GM12878 (cell line): ENCODE data around the gene CSPG5. TPM values are rescaled to one million over a fixed set of nuclear protein-coding genes. Genes with fewer than 3 reads are reported as not detected.

Source experiments
- ATAC-seq: fragments of 200-7000 bp; cut with Tn5 transposase; 3 replicates; pipeline ENCODE4 v1.9.1; 2020; ENCODE audit warnings: mild to moderate bottlenecking, moderate library complexity
- BruUV-seq: library from RNA; stranded (reverse); fragments of 400-500 nt; replicated peaks from 2 replicates; lab custom pipeline; 2021; lab: Mats Ljungman, UMichigan
- CTCF ChIA-PET: fragments of 300-600 bp; sonication (Branson Sonifier 250); formaldehyde crosslinking; extraction: SDS; loops from one replicate; lab custom pipeline; 2021; ENCODE audit warnings: inconsistent platforms; lab: Yijun Ruan, JAX
- POLR2A ChIA-PET: fragments of 350-600 bp; formaldehyde crosslinking; extraction: SDS; loops from one replicate; lab custom pipeline; 2021; ENCODE audit warnings: inconsistent platforms; lab: Charles Lee
- RAD21 ChIA-PET: fragments of 300-600 bp; sonication (Branson Sonifier 250); formaldehyde crosslinking; loops from one replicate; lab custom pipeline; 2023; ENCODE audit warnings: antibody characterized with exemption; ENCODE audit not compliant: unreplicated experiment; lab: Charles Lee
- SMC1A ChIA-PET: fragments of 300-600 bp; sonication (Branson Sonifier 250); formaldehyde crosslinking; loops from one replicate; lab custom pipeline; 2023; ENCODE audit not compliant: unreplicated experiment, uncharacterized antibody; lab: Charles Lee
- DNase-seq: peaks from one replicate; pipeline ENCODE4 v3.0.0-alpha.2; 2011; ENCODE audit warnings: low read depth, low spot score
- FAIRE-seq: peaks from 3 replicates; lab custom pipeline; 2011; peaks lifted over from hg19 to GRCh38; lab: Jason Lieb, UNC
- H2AFZ ChIP-seq: 2 replicates; pipeline ENCODE4 v1.6.0; 2011; ENCODE audit warnings: low read depth, low read length, control low read depth; ENCODE audit not compliant: control insufficient read depth
- H3K27ac ChIP-seq: 2 replicates; pipeline ENCODE4 v1.5.1; 2011; ENCODE audit warnings: control low read depth; ENCODE audit not compliant: control insufficient read depth, insufficient read depth
- H3K27me3 ChIP-seq, 2 experiments: replicated peaks in 1 of 2; 2 replicates each; pipeline versions ENCODE4 v1.6.0 to v1.6.1; 2011; ENCODE audit warnings: low read length in 1 of 2; ENCODE audit not compliant: control insufficient read depth in 2 of 2, insufficient read depth in 2 of 2
- H3K36me3 ChIP-seq, 2 experiments: 2 replicates each; pipeline ENCODE4 v1.5.1; 2011; ENCODE audit warnings: low read length in 1 of 2; ENCODE audit not compliant: control insufficient read depth in 2 of 2, insufficient read depth in 2 of 2
- H3K4me1 ChIP-seq: 2 replicates; pipeline ENCODE4 v1.6.1; 2011; ENCODE audit warnings: mild to moderate bottlenecking, low read length, moderate library complexity, mixed read lengths; ENCODE audit not compliant: control insufficient read depth, insufficient read depth
- H3K4me2 ChIP-seq: 2 replicates; pipeline ENCODE4 v1.6.0; 2011; ENCODE audit warnings: control low read depth; ENCODE audit not compliant: control insufficient read depth, insufficient read depth
- H3K4me3 ChIP-seq: fragments of 200-600 bp; sonication (generic); 2 replicates; pipeline ENCODE4 v1.5.1; 2016
- H3K79me2 ChIP-seq: 2 replicates; pipeline ENCODE4 v1.6.0; 2011; ENCODE audit warnings: low read length; ENCODE audit not compliant: control insufficient read depth, insufficient read depth
- H3K9ac ChIP-seq: 2 replicates; pipeline ENCODE4 v1.8.0; 2011; ENCODE audit warnings: low read length, control low read depth, mixed read lengths; ENCODE audit not compliant: control insufficient read depth, insufficient read depth
- H3K9me3 ChIP-seq: replicated peaks from 3 replicates; pipeline ENCODE4 v1.5.1; 2011; ENCODE audit warnings: mild to moderate bottlenecking, low read length; ENCODE audit not compliant: control insufficient read depth, insufficient read depth
- H4K20me1 ChIP-seq: 2 replicates; pipeline ENCODE4 v1.6.0; 2011; ENCODE audit not compliant: control insufficient read depth, insufficient read depth
- BCLAF1 ChIP-seq: fragments of 450-650 bp; IDR thresholded peaks from 2 replicates; pipeline ENCODE4 v1.6.1; 2017; ENCODE audit warnings: antibody characterized with exemption, mild to moderate bottlenecking, moderate library complexity
- IKZF1 ChIP-seq: fragments of 450-650 bp; conservative IDR thresholded peaks from 2 replicates; pipeline ENCODE4 v1.6.1; 2017; ENCODE audit warnings: antibody characterized with exemption, mild to moderate bottlenecking
- JUNB ChIP-seq: IDR thresholded peaks from 2 replicates; pipeline ENCODE4 v1.6.1; 2016; ENCODE audit warnings: antibody characterized with exemption, mild to moderate bottlenecking
- SPI1 ChIP-seq: IDR thresholded peaks from 2 replicates; pipeline ENCODE4 v1.6.1; 2011; ENCODE audit warnings: low read depth, mild to moderate bottlenecking, low read length, moderate library complexity, borderline replicate concordance; ENCODE audit not compliant: insufficient read depth
- SUPT20H ChIP-seq: IDR thresholded peaks from 2 replicates; pipeline ENCODE4 v1.6.1; 2011; ENCODE audit warnings: low read depth, mild to moderate bottlenecking, low read length, moderate library complexity, borderline replicate concordance; ENCODE audit not compliant: control insufficient read depth
- WRNIP1 ChIP-seq: IDR thresholded peaks from 2 replicates; pipeline ENCODE4 v1.6.1; 2011; ENCODE audit warnings: low read depth, low read length, improper control_type of control experiment, borderline replicate concordance
- WGBS: methylation state at CpG from one replicate; pipeline ENCODE4 v1.1.6; 2016; ENCODE audit warnings: low lambda C conversion rate; ENCODE audit not compliant: insufficient replicate concordance, insufficient coverage; ENCODE audit errors: missing lambda C conversion rate; 5-methylcytosine and 5-hydroxymethylcytosine counted together
- in situ Hi-C: fragments of 300-500 bp; cut with MboI; formaldehyde crosslinking; loops from 9 replicates; pipeline ENCODE4 v1.14.3; 2018; ENCODE audit warnings: mixed read lengths
- intact Hi-C: fragments of 100-400 bp; cut with micrococcal nuclease; formaldehyde crosslinking; loops from one replicate; pipeline ENCODE4 v1.14.2; 2022; ENCODE audit not compliant: unreplicated experiment
- polyA plus RNA-seq, 11 experiments: library from polyadenylated mRNA; depleted of rRNA in 4 of 11; unstranded in 6 of 11; stranded (reverse) in 5 of 11; fragments of >200 nt; fragmentation: Nextera tagmentation in 4 of 11; fragmentation: Illumina TruSeq in 1 of 11; extraction: Ambion mirVana in 4 of 11; extraction: Trizol in 1 of 11; gene quantifications; 1 replicate in 1 of 11; 2 replicates in 10 of 11; pipeline versions ENCODE4 v1.2.1 to v1.2.3, GENCODE V29; 2011 to 2016; ENCODE audit warnings: inconsistent platforms in 2 of 11, missing spikeins in 2 of 11, low read depth in 1 of 11
- total RNA-seq, 4 experiments: library from RNA; depleted of rRNA in 3 of 4; stranded (reverse); fragments of >200 nt in 3 of 4; fragmentation: Illumina TruSeq in 1 of 4; extraction: Trizol in 1 of 4; gene quantifications; 2 replicates each; pipeline versions ENCODE4 v1.2.1 to v1.2.3, GENCODE V29; 2013 to 2021

The CSPG5 gene
- total and polyA plus RNA-seq, 10 of the 15 experiments (the other 5 are each of a cell fraction or from before 2014, with no cell fraction given): 0.08 to 0.17 TPM; not detected in 8

GRCh38 chr3:47566667-47567066, 12.0 kb downstream of the CSPG5 start (continued):
- TF ChIP-seq BCLAF1 (no peak), SUPT20H (no peak), WRNIP1 (no peak), IKZF1 (no peak)

- H3K9me3 ChIP-seq: no peaks in the 10 kb centered on the region
- no peak overlapping the region for H2AFZ ChIP-seq
- no peaks in the 10 kb centered on the region for H3K36me3 ChIP-seq
- no peak for ATAC-seq
- WGBS: 65% methylated on average over 19 of the region's 19 CpGs
- no peaks in the 10 kb centered on the region for H4K20me1 ChIP-seq
- no peak for FAIRE-seq
- SMC1A ChIA-PET: interaction anchor here (1.0 kb wide), 1 partner anchor 44 kb away, joined by 3 read pairs; no protein-coding TSS in a partner anchor
- no peak for DNase-seq
- H3K79me2 ChIP-seq: no peaks in the 10 kb centered on the region
- TF ChIP-seq JUNB (no peak), SPI1 (no peak)
- in situ Hi-C loops (no loop called here), intact Hi-C loops (no loop called here)
- CTCF ChIA-PET: no interaction called here
- no TSS peak for BruUV-seq
- RAD21 ChIA-PET: no interaction called here
- no peak overlapping the region for H3K4me2 ChIP-seq
- H3K4me1 ChIP-seq: no peaks in the 10 kb centered on the region
- no peaks in the 10 kb centered on the region for H3K27me3 ChIP-seq
- no peak overlapping the region for H3K27ac ChIP-seq
- H3K4me3 ChIP-seq: no peak overlapping the region
- POLR2A ChIA-PET: no interaction called here
- H3K9ac ChIP-seq: no peak overlapping the region
These were observed 12.7 kb downstream of the CSPG5 start for GRCh38 chr3:47565734-47566550.
